Fibroblast of the conjunctiva (primary cell): Measurements from ENCODE around the gene DGKA.
"Not testable (repeated sequence)": the region's sequence is repeated elsewhere in the genome, so short reads cannot be mapped to it uniquely, and the experiment has no call there.

ENCODE experiments used
- DNase-seq: peaks from one replicate; pipeline ENCODE4 v3.0.0-alpha.2; 2010; ENCODE audit warnings: low read depth

Gene DGKA

DNA sequence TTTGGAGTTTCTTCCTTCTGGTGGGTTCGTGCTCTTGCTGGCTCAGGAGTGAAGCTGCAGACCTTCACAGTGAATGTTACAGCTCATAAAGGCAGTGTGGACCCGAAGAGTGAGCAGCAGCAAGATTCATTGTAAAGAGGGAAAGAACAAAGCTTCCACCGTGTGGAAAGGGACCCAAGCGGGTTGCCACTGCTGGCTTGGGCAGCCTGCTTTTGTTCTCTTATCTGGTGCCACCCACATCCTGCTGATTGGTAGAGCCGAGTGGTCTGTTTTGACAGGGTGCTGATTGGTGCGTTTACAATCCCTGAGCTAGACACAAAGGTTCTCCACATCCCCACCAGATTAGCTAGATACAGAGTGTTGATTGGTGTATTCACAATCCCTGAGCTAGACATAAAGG, 68.6 kb downstream of the DGKA start:
- DNase-seq: not testable (repeated sequence)

DNA sequence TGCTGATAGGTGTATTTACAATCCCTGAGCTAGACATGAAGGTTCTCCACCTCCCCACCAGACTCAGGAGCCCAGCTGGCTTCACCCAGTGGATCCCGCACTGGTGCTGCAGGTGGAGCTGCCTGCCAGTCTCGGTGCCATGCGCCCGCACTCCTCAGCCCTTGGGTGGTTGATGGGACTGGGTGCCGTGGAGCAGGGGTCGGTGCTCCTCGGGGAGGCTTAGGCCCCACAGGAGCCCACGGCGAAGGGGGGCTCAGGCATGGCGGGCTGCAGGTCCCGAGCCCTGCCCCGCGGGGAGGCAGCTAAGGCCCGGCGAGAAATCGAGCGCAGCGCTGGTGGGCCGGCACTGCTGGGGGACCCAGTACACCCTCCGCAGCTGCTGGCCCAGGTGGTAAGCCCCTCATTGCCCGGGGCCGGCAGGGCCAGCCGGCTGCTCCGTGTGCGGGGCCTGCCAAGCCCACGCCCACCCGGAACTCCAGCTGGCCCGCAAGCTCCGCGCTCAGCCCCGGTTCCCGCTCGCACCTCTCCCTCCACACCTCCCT, 69.1 kb downstream of the DGKA start:
- not testable (repeated sequence) for DNase-seq

DNA sequence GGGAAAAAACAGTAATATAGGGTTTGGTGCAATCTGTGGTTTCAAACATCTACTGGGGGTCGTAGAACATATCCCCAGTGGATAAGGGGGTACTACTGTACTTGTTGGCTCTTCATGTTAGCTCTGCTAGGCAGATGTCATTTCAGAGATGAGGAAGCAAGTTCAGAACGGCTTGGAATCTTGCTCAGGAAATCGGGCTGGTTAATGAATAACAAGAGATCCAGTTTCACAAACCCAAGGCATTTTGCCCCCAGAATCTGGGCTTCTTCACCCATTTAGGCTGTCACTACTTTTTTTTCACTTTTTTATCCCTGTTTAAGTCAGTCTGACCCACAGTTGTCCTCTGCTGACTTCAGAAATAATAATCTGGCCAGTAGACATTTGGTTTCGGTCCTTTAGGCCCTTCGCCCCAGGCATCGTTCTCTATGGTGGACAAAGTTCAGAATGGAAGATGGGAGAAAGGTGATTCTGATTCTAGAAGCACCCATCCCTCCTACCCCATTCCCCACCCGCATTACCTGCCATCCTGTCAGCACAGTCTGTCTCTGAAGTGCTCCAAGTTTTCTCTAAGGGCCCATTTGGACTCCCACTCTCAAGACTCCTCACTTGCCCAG, 70.6 kb downstream of the DGKA start:
- no peak for DNase-seq

DNA sequence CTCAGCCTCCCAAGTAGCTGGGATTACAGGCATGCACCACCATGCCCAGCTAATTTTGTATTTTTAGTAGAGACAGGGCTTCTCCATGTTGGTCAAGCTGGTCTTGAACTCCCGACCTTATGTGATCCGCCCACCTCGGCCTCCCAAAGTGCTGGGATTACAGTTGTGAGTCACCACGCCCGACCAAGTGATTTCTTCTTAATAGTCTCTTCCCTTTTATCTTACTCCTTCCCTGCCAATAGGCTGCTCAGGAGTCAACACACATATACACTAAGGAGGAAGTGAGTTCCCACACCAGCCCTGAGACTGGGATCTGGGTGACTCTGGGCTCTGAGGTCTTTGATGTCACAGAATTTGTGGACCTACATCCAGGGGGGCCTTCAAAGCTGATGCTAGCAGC, 72.4 kb downstream of the DGKA start:
- not testable (repeated sequence) for DNase-seq
